GM23248 (cell line): Measurements from ENCODE around the gene CFAP61.

Experiments
- EZH2 ChIP-seq: fragments of 200-600 bp; sonication (generic); IDR thresholded peaks from 2 replicates; pipeline ENCODE4 v1.6.1; 2018; ENCODE audit warnings: antibody characterized with exemption, mild to moderate bottlenecking; ENCODE audit not compliant: insufficient read depth, poor library complexity, severe bottlenecking
- EZH2phosphoT487 ChIP-seq: fragments of 200-600 bp; sonication (generic); IDR thresholded peaks from 2 replicates; pipeline ENCODE4 v1.6.1; 2018; ENCODE audit warnings: antibody characterized with exemption, moderate library complexity, mild to moderate bottlenecking, low read depth; ENCODE audit not compliant: insufficient read depth

DNA sequence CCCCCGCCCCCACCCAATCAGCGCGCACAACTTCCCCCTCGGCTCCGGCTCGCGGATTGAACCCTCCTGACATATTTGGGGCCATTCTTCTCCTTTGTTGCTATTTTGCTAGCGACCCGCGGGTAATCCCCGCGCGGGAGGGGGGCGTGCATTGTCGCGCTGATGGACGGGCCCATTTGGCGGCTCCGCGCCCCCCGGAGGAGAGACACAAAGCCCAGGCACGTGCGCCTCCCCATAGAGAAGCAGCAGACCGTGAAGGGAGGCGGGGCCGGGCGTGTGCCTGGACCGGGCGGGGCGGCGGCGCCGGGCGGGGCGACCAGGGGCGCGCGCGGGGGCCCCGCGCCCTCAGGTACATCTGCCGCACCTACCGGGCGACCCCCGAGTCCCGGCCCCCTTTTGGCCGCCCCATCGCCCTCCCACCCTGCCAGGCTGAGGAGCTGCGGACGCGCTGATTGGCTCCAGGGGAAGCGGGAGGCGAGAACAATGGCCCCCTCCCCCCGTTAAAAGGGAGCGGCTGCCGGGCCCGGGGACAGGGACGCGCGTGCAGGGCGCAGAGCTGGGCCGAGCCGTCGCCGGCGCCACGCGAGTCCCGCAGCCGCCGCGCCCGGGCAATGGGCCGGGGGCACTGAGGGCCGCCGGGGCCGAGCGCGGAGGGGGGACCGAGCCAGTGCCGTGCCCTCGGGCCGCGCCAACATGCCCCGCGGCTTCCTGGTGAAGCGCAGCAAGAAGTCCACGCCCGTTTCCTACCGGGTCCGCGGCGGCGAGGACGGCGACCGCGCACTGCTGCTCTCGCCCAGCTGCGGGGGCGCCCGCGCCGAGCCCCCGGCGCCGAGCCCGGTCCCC, 315.5 kb downstream of the CFAP61 start, which contains the start of gene INSM1:
- TF ChIP-seq EZH2 (peak; percentile 5), EZH2phosphoT487 (no peak)
